Gastrocnemius medialis (tissue), 4 donors: ENCODE measurements around the gene NDNF.

Experiments
- POLR2A ChIP-seq, 2 donors: fragments of 450-650 bp; IDR thresholded peaks; one replicate each; pipeline ENCODE4 v1.6.1; 2017; ENCODE audit warnings: antibody characterized with exemption in 2 of 2, mild to moderate bottlenecking in 2 of 2, moderate library complexity in 2 of 2
- TF ChIP-seq, protein P1 (sequence below), 5 experiments: fragments of 450-650 bp in 3 of 5; fragments of 200-600 bp in 2 of 5; sonication (generic) in 2 of 5; IDR thresholded peaks in 4 of 5; conservative IDR thresholded peaks in 1 of 5; 1 replicate in 4 of 5; 2 replicates in 1 of 5; pipeline ENCODE4 v1.5.1; 2016 to 2019; ENCODE audit warnings: antibody characterized with exemption in 5 of 5, mild to moderate bottlenecking in 3 of 5, moderate library complexity in 3 of 5

DNA sequence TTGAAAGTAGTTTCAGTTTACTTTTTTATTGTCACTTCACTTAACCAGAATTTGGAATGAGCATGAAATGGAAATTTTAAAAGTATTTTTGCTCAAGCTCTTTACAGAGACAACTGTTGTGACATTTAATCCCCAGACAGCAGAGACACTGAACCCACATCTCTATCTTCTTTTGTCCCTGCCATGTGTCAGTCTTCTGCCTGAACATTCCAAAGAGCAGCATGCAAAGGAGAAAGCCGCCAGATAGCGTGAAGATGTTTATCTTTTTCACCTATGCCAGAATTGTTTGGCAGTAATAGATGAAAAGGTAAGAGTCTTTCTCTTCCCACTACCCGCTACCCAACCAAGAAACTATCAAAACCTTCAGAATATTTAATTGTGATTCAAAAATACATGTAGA lies 46.8 kb downstream of the NDNF start:
- TF ChIP-seq POLR2A (IDR thresholded peaks at IDR 0.05): no peak
- TF ChIP-seq, protein P1, sequence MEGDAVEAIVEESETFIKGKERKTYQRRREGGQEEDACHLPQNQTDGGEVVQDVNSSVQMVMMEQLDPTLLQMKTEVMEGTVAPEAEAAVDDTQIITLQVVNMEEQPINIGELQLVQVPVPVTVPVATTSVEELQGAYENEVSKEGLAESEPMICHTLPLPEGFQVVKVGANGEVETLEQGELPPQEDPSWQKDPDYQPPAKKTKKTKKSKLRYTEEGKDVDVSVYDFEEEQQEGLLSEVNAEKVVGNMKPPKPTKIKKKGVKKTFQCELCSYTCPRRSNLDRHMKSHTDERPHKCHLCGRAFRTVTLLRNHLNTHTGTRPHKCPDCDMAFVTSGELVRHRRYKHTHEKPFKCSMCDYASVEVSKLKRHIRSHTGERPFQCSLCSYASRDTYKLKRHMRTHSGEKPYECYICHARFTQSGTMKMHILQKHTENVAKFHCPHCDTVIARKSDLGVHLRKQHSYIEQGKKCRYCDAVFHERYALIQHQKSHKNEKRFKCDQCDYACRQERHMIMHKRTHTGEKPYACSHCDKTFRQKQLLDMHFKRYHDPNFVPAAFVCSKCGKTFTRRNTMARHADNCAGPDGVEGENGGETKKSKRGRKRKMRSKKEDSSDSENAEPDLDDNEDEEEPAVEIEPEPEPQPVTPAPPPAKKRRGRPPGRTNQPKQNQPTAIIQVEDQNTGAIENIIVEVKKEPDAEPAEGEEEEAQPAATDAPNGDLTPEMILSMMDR (IDR thresholded peaks at IDR 0.05 in 4 of 5, conservative IDR thresholded peaks at IDR 0.05 in 1 of 5): no peak
